Smooth muscle cell (in vitro differentiated cells): ENCODE results near the gene FBLN5. TPM values are rescaled to one million over a fixed set of nuclear protein-coding genes. Genes with fewer than 3 reads are reported as not detected.

Experiments
- DNase-seq: peaks from one replicate; lab custom pipeline; 2025; ENCODE audit not compliant: unreplicated experiment; lab: John Stamatoyannopoulos, UW
- H2AFZ ChIP-seq: fragments of 200-600 bp; sonication (generic); 2 replicates; pipeline ENCODE4 v1.6.0; 2016; ENCODE audit warnings: antibody characterized with exemption, low read depth, mild to moderate bottlenecking
- H3F3A ChIP-seq: fragments of 200-600 bp; sonication (generic); 2 replicates; pipeline ENCODE4 v1.6.0; 2017; ENCODE audit warnings: antibody characterized with exemption, low read depth
- H3K27ac ChIP-seq: fragments of 200-600 bp; sonication (generic); 2 replicates; pipeline ENCODE4 v1.5.1; 2016; ENCODE audit warnings: low read depth, mild to moderate bottlenecking
- H3K27me3 ChIP-seq: fragments of 200-600 bp; sonication (generic); 2 replicates; pipeline ENCODE4 v1.6.1; 2016; ENCODE audit warnings: low read depth, mild to moderate bottlenecking
- H3K36me3 ChIP-seq: fragments of 200-600 bp; sonication (generic); 2 replicates; pipeline ENCODE4 v1.5.1; 2016; ENCODE audit warnings: low read depth
- H3K4me1 ChIP-seq: fragments of 200-600 bp; sonication (generic); 2 replicates; pipeline ENCODE4 v1.5.1; 2016; ENCODE audit warnings: low read depth
- H3K4me2 ChIP-seq: fragments of 200-600 bp; sonication (generic); 2 replicates; pipeline ENCODE4 v1.6.0; 2016; ENCODE audit warnings: mild to moderate bottlenecking
- H3K4me3 ChIP-seq: fragments of 200-600 bp; sonication (generic); 2 replicates; pipeline ENCODE4 v1.5.1; 2016; ENCODE audit warnings: mild to moderate bottlenecking
- H3K79me2 ChIP-seq: fragments of 200-600 bp; sonication (generic); 2 replicates; pipeline ENCODE4 v1.6.0; 2016; ENCODE audit warnings: low read depth, mild to moderate bottlenecking
- H3K9ac ChIP-seq: fragments of 200-600 bp; sonication (generic); 2 replicates; pipeline ENCODE4 v1.6.0; 2016; ENCODE audit warnings: low read depth
- H3K9me3 ChIP-seq: fragments of 200-600 bp; sonication (generic); replicated peaks from 2 replicates; pipeline ENCODE4 v1.5.1; 2016; ENCODE audit warnings: low read depth
- H4K20me1 ChIP-seq: fragments of 200-600 bp; sonication (generic); 2 replicates; pipeline ENCODE4 v1.6.0; 2016; ENCODE audit warnings: low read depth
- CTCF ChIP-seq: fragments of 200-600 bp; sonication (generic); IDR thresholded peaks from 2 replicates; pipeline ENCODE4 v1.5.1; 2017; ENCODE audit warnings: borderline replicate concordance, mild to moderate bottlenecking, antibody characterized with exemption; ENCODE audit not compliant: insufficient read depth, poor library complexity, severe bottlenecking
- WGBS: methylation state at CpG from one replicate; pipeline ENCODE4 v1.1.7; 2016; ENCODE audit warnings: low lambda C conversion rate; 5-methylcytosine and 5-hydroxymethylcytosine counted together
- polyA plus RNA-seq: library from polyadenylated mRNA; unstranded; fragments of >200 nt; fragmentation: Nextera tagmentation; extraction: Ambion mirVana; gene quantifications from 2 replicates; pipeline ENCODE4 v1.2.1, GENCODE V29; 2016
- total RNA-seq: library from RNA; depleted of rRNA; stranded (reverse); fragments of >200 nt; gene quantifications from 2 replicates; pipeline ENCODE4 v1.2.3, GENCODE V29; 2014

FBLN5 gene
- total and polyA plus RNA-seq, 2 experiments from 2014 or later: 109 to 154 TPM

- DNase-seq: no peak
- H2AFZ ChIP-seq: no peak overlapping the region
- no peaks in the 10 kb centered on the region for H3K36me3 ChIP-seq
- H4K20me1 ChIP-seq: no peaks in the 10 kb centered on the region
- no peaks in the 10 kb centered on the region for H3K79me2 ChIP-seq
- H3K27me3 ChIP-seq: no peaks in the 10 kb centered on the region
- no peak overlapping the region for H3K27ac ChIP-seq
- no peak overlapping the region for H3K4me3 ChIP-seq
- H3K9ac ChIP-seq: no peak overlapping the region
- 96% methylated on average over 8 of the region's 8 CpGs for WGBS
- no peaks in the 10 kb centered on the region for H3F3A ChIP-seq
- H3K4me1 ChIP-seq: peaks cover 8% of the 10 kb centered on the region
- no peak overlapping the region for H3K4me2 ChIP-seq
- no peaks in the 10 kb centered on the region for H3K9me3 ChIP-seq
- TF ChIP-seq CTCF: no peak
These were observed 60.5 kb downstream of the FBLN5 start for GRCh38 chr14:91886961-91887360.

GRCh38 chr14:91885839-91886238, 61.7 kb downstream of the FBLN5 start:
- peaks cover 8% of the 10 kb centered on the region for H3K4me1 ChIP-seq
- H3F3A ChIP-seq: no peaks in the 10 kb centered on the region
- H3K9me3 ChIP-seq: no peaks in the 10 kb centered on the region
- no peak overlapping the region for H3K9ac ChIP-seq
- no peak overlapping the region for H2AFZ ChIP-seq
- no peaks in the 10 kb centered on the region for H3K27me3 ChIP-seq
- H3K79me2 ChIP-seq: no peaks in the 10 kb centered on the region
- H4K20me1 ChIP-seq: no peaks in the 10 kb centered on the region
- no peak for DNase-seq
- WGBS: 57% methylated on average over 4 of the region's 4 CpGs
- H3K4me3 ChIP-seq: no peak overlapping the region
- no peak overlapping the region for H3K4me2 ChIP-seq
- no peaks in the 10 kb centered on the region for H3K36me3 ChIP-seq
- no peak overlapping the region for H3K27ac ChIP-seq
- TF ChIP-seq CTCF: no peak

GRCh38 chr14:91885113-91885712, 62.3 kb downstream of the FBLN5 start:
- H3F3A ChIP-seq: no peaks in the 10 kb centered on the region
- H3K4me3 ChIP-seq: no peak overlapping the region
- no peak overlapping the region for H3K27ac ChIP-seq
- no peak for DNase-seq
- H2AFZ ChIP-seq: no peak overlapping the region
- H3K4me1 ChIP-seq: peaks cover 8% of the 10 kb centered on the region
- no peaks in the 10 kb centered on the region for H3K9me3 ChIP-seq
- H4K20me1 ChIP-seq: no peaks in the 10 kb centered on the region
- H3K36me3 ChIP-seq: no peaks in the 10 kb centered on the region
- TF ChIP-seq CTCF: no peak
- H3K9ac ChIP-seq: no peak overlapping the region
- no peak overlapping the region for H3K4me2 ChIP-seq
- no peaks in the 10 kb centered on the region for H3K27me3 ChIP-seq
- WGBS: 91% methylated on average over 4 of the region's 4 CpGs
- H3K79me2 ChIP-seq: no peaks in the 10 kb centered on the region

- Histone ChIP-seq H4K20me1 (no peaks in the 10 kb centered on the region), H3K9me3 (no peaks in the 10 kb centered on the region), H3K4me1 (peaks cover 8% of the 10 kb centered on the region), H3K27ac (no peak overlapping the region), H3K27me3 (no peaks in the 10 kb centered on the region), H3F3A (no peaks in the 10 kb centered on the region), H3K4me2 (no peak overlapping the region), H3K4me3 (no peak overlapping the region), H3K36me3 (no peaks in the 10 kb centered on the region), H3K79me2 (no peaks in the 10 kb centered on the region), H2AFZ (no peak overlapping the region), H3K9ac (no peak overlapping the region)
- DNase-seq: no peak
- WGBS: 76% methylated on average over 6 of the region's 6 CpGs
- no peak for TF ChIP-seq CTCF
These were observed 62.8 kb downstream of the FBLN5 start for GRCh38 chr14:91884664-91885063.
